Fibroblast of the aortic adventitia (primary cell): ENCODE data around the gene LUC7L3. TPM values are rescaled to one million over a fixed set of nuclear protein-coding genes. Genes with fewer than 3 reads are reported as not detected.

Experiments used
- DNase-seq: peaks from one replicate; pipeline ENCODE4 v3.0.0-alpha.2; 2010; ENCODE audit warnings: low read depth
- H3K4me3 ChIP-seq: 2 replicates; pipeline ENCODE4 v1.5.1; 2011; ENCODE audit warnings: low read depth, mild to moderate bottlenecking, control low read depth, low read length, moderate library complexity
- total RNA-seq: library from RNA; depleted of rRNA; stranded (reverse); fragments of >200 nt; gene quantifications from 2 replicates; pipeline ENCODE4 v1.2.3, GENCODE V29; 2012; ENCODE audit warnings: low replicate concordance
- TF ChIP-seq, protein P1 (sequence below): IDR thresholded peaks from 2 replicates; pipeline ENCODE4 v1.5.1; 2011; ENCODE audit warnings: mild to moderate bottlenecking, low read length, control low read depth, inconsistent platforms; ENCODE audit not compliant: insufficient read depth

LUC7L3 gene
- total RNA-seq, 1 donor: 30.2 TPM

DNA sequence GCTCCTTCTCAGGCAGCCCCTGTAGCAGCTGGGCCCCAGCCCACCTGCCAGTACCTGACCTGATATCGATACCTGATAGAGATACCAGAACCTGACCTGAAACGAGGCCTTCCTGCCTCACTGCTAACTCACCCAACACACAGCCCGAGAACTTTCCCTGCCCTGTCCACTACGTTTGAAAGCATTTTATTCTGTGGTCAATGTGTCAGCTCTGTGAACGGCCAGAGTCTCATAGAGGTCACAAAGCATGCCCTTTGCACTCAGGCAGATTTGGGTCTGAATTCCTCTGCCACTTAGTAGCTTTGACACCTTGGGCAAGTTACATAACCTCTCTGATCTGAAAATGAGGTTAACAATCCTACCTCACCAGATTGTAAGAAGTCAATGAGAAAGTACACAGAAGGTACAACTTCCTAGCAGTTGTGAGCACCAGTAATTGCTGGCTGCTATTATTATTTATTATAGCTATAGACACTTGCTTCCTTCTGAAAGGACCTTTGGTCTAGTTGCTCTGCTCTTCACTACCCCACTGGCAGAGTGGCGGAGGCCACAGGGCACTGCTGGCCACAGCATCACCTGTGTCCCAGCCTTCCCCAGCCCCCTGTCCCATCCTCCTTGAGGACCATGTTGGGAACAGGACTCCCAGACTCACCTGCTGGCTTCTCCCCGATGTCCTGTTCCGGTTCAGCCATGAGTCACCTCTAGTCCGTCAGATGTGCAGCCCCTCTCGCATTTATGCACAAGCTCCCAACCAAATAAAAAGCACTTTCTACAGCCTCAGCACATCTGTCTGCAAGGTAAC is 47.0 kb downstream of the LUC7L3 start:
- TF ChIP-seq, protein P1, sequence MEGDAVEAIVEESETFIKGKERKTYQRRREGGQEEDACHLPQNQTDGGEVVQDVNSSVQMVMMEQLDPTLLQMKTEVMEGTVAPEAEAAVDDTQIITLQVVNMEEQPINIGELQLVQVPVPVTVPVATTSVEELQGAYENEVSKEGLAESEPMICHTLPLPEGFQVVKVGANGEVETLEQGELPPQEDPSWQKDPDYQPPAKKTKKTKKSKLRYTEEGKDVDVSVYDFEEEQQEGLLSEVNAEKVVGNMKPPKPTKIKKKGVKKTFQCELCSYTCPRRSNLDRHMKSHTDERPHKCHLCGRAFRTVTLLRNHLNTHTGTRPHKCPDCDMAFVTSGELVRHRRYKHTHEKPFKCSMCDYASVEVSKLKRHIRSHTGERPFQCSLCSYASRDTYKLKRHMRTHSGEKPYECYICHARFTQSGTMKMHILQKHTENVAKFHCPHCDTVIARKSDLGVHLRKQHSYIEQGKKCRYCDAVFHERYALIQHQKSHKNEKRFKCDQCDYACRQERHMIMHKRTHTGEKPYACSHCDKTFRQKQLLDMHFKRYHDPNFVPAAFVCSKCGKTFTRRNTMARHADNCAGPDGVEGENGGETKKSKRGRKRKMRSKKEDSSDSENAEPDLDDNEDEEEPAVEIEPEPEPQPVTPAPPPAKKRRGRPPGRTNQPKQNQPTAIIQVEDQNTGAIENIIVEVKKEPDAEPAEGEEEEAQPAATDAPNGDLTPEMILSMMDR: no peak
- no peak for DNase-seq
- no peak overlapping the region for H3K4me3 ChIP-seq

DNA sequence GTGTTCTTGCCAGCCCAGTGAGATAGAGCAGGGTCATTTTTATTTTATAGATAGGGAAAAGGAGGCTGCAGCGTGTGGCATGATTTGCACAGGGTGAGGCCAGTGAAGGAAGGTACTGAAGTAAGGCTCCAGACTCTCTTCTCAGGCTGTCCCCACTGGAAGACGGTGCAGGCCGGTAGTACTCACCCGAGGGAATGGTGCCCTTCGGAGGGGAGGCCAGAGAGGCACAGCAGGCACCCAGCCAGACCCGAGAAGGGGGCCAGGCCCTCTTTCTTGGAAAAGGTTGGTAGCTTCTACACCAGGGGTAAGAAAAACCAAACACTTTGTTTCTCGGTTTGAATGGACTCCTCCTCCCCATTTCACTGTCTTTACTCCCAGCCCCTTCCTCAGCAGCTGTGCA is 47.6 kb downstream of the LUC7L3 start:
- no peak for DNase-seq
- TF ChIP-seq, protein P1: no peak
- H3K4me3 ChIP-seq: no peak overlapping the region

DNA sequence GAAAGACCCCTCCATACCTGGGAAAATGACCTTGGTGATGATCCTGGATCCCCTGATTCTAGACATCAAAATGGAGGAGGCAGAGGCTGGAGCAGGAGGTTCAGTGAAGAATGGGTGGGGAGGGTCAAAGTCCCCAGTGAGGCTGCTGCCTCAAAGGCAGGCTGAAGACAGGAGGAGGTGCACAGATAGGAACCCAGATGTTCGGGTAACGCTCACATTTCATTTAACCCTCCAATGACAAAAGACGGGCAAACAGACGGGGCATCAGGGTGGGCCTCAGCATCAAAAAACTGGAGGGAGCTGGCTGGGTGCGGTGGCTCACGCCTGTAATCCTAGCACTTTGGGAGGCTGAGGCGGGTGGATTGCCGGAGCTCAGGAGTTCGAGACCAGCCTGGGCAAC is 48.0 kb downstream of the LUC7L3 start, which contains the start of gene ANKRD40CL:
ANKRD40CL (minus strand) TSS at position 73 of the 400 bp plus-strand sequence. CDS start 605 bp downstream, outside the sequence.
- TF ChIP-seq, protein P1: no peak
- no peak for DNase-seq
- no peak within 1 kb of the TSS for H3K4me3 ChIP-seq

DNA sequence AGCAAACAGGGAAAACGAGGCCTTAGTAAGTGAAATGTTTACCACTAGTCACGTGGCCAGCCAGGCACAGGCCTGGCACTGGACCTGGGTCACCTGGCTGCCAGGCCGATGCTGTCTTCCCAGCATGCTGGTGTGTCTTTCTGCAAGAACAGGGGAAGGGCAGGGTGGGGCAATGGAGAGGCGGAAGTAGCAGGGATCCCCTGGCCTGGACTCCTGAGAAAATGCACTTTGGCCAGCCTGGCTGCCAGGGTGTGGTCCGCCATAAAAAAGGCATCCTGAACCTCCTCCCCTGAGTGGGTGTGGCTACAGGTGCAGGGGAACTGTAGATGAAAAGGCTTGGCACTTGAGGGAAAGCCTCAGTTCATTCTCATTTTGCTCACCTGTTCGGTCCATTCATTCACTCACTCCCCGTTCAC is 49.0 kb downstream of the LUC7L3 start:
- TF ChIP-seq, protein P1: no peak
- no peak for DNase-seq
- no peak overlapping the region for H3K4me3 ChIP-seq

DNA sequence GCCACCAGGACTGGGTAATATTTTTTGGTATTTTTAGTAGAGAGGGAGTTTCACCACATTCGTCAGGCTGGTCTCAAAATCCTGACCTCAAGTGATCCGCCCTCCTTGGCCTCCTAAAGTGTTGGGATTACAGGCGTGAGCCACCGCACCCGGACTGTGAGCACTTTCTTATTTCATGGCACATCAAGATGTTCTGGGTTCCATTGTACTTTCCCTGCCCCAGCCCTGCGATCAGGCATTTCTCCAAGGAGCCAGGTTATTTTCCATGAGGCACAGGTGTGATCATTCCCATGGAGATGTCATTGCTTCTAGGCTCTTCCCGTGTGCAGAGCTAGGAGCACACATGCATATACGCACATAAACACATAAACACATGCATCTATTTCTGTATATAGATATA is 50.5 kb downstream of the LUC7L3 start:
- no peak overlapping the region for H3K4me3 ChIP-seq
- TF ChIP-seq, protein P1: no peak
- DNase-seq: no peak

DNA sequence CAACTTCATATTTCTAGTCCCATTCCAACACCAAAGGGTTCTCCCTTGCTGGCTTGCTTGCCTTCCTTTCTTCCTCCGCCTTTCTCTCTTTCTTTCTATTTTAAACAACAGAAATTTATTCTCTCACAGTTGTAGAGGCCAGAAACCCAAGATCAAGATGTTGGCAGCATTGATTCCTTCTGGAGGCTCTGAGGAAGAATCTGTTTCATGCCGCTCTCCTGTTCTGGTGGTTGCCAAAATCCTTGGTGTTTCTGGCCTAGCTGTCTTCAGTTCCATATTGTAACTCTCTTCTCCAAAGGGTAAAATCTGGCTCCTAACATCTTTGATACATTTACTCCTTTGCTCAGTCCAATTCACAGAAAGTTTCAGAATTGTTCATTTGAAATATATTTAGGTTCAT is 50.9 kb downstream of the LUC7L3 start:
- no peak for DNase-seq
- no peak overlapping the region for H3K4me3 ChIP-seq
- TF ChIP-seq, protein P1: no peak
